ENCODE results near the gene IFT122. TPM values are rescaled to one million over a fixed set of nuclear protein-coding genes. Genes with fewer than 3 reads are reported as not detected.

IFT122 gene
- total and polyA plus RNA-seq, 8 donors: 9.9 to 163 (median 19.6) TPM

GRCh38 chr3:129563850-129564535, 124.0 kb downstream of the IFT122 start:
- 68 to 83% (median 74%) methylated on average over 7 to 8 of the region's 8 CpGs for WGBS, 5 donors

DNA sequence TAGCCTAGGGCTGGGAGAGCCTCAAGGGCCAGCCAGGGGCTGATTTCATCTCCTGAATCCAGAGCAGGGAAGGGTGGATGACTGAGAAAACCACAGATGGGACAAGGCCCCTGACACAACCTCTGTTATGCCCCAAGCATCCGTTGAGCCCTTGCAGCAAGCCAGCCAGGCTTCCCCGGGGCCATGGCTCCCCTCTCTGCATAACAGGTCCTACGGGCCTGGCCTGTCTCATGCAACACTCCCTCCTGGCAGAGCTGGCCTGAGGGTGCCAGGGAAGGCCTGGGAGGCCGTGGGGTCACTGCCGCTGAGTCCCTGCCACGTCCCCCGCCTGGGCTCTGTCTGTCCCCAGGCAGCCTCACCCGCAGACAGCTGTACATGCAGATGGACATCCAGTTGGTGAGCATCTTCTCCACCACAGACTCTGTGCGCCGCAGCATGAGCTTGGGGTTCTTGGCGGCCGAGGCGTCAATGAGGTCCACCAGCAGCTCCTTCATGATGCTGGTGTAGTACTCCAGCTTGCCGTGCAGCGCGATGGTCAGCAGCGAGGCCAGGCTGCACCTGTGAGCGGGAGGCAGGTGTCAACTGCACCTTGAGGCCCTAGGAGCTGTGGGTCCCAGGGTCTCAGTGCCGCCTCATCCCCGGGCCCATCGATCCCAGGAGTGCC, 125.1 kb downstream of the IFT122 start:
- Histone ChIP-seq H3K27ac (peak overlapping the region in 3 of 5 donors; percentile 43 to 65 (median 54)), H3K4me1 (peaks cover 23 to 61% (median 31%) of the 10 kb centered on the region in 4 donors), H3K36me3 (peaks cover 20 to 85% (median 62%) of the 10 kb centered on the region in 4 donors), H3K9me3 (no peaks in the 10 kb centered on the region), H3K4me3 (no peak overlapping the region), H3K27me3 (no peaks in the 10 kb centered on the region)
- intact Hi-C loops (cut with DNase I; ENCODE audit: low total_unique reads): no loop called here
- WGBS, 5 donors: 83 to 93% (median 91%) methylated on average over 5 to 21 of the region's 21 CpGs
- no peak for TF ChIP-seq POLR2A (IDR thresholded peaks at IDR 0.05)
- no peak for TF ChIP-seq POLR2AphosphoS5 (IDR thresholded peaks at IDR 0.05)
- DNase-seq: no peak

More at GRCh38 chr3:129563850-129564535, 124.0 kb downstream of the IFT122 start:
- no peak for DNase-seq
- intact Hi-C loops (cut with DNase I; ENCODE audit: low total_unique reads): no loop called here
- Histone ChIP-seq H3K27me3 (no peaks in the 10 kb centered on the region), H3K36me3 (peaks cover 21 to 85% (median 63%) of the 10 kb centered on the region in 4 donors), H3K9me3 (no peaks in the 10 kb centered on the region), H3K4me1 (peaks cover 31 to 72% (median 42%) of the 10 kb centered on the region in 4 donors), H3K4me3 (no peak overlapping the region), H3K27ac (peak overlapping the region in 4 of 5 donors; percentile 43 to 65 (median 53))
- TF ChIP-seq EP300 (IDR thresholded peaks at IDR 0.05) (no peak), POLR2AphosphoS5 (IDR thresholded peaks at IDR 0.05) (no peak), CTCF (IDR thresholded peaks at IDR 0.05) (no peak), POLR2A (IDR thresholded peaks at IDR 0.05) (no peak)

DNA sequence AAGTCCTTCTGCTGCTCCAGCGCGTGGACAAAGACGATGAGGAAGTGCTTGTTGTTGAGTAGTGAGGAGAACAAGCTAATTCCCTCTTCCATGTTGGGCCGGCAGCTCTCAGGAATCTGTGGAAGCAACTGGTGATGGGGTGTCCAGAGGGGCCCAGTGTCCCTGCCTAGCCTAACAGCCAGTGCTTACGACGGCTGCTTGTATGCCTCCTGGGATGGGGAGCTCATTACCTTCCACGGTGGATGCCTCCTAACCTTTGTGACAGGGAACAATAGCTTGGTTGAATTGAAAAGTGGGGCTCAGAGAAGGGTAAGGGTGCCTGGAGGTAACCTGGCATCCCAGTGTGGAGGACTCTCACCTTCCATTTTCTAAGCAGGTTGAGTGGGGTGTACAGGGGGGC, 125.9 kb downstream of the IFT122 start:
- peak overlapping the region in 1 of 5 donors; percentile 9 for H3K27ac ChIP-seq
- H3K4me3 ChIP-seq: no peak overlapping the region
- TF ChIP-seq EP300 (IDR thresholded peaks at IDR 0.05): no peak
- TF ChIP-seq POLR2A (IDR thresholded peaks at IDR 0.05): no peak
- no peak for TF ChIP-seq POLR2AphosphoS5 (IDR thresholded peaks at IDR 0.05)
- no peak for TF ChIP-seq CTCF (IDR thresholded peaks at IDR 0.05)
- H3K27me3 ChIP-seq: no peaks in the 10 kb centered on the region
- 95 to 97% (median 96%) methylated on average over 7 of the region's 7 CpGs for WGBS, 5 donors
- no peak for DNase-seq
- H3K9me3 ChIP-seq: no peaks in the 10 kb centered on the region
- intact Hi-C loops (cut with DNase I; ENCODE audit: low total_unique reads): no loop called here
- peaks cover 25 to 89% (median 67%) of the 10 kb centered on the region in 4 donors for H3K36me3 ChIP-seq
- H3K4me1 ChIP-seq: peaks cover 15 to 54% (median 25%) of the 10 kb centered on the region in 4 donors

DNA sequence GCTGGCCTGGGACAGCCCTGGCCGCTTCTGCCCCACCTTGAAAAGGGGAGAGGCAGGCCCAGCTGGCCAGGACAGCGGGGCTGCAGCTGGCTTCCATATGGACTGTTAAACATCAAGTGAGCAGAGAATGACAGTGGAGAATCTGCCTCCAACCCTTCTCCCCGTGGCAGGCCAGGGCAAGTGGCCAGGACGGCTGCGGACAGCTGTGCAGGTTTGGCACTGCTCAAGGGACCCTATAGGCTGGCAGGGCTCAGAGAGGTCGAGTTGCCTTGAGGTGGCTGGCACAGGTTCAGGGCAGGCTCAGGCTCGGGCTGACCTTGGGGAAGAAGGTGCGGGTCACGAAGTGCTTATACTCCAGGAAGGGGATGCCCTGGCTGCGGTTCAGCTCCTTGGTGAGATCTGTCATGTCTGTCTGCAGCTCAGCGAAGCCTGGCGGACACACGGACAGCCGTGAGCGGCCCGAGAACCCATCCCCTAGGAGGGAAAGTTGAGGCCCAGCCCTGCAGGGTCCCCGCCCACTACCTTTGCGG, 127.2 kb downstream of the IFT122 start:
- Histone ChIP-seq H3K27me3 (no peaks in the 10 kb centered on the region), H3K4me1 (peaks cover 6 to 41% (median 13%) of the 10 kb centered on the region in 4 donors), H3K9me3 (no peaks in the 10 kb centered on the region), H3K36me3 (peaks cover 25 to 89% (median 74%) of the 10 kb centered on the region in 4 donors), H3K4me3 (no peak overlapping the region), H3K27ac (peak overlapping the region in 2 of 5 donors; percentile 8 to 10)
- WGBS, 5 donors: 76 to 84% (median 79%) methylated on average over 17 to 18 of the region's 18 CpGs
- TF ChIP-seq EP300 (IDR thresholded peaks at IDR 0.05) (no peak), POLR2AphosphoS5 (IDR thresholded peaks at IDR 0.05) (no peak), CTCF (IDR thresholded peaks at IDR 0.05) (no peak), POLR2A (IDR thresholded peaks at IDR 0.05) (no peak)
- peak in 1 of 2 donors; percentile 47 for DNase-seq
- intact Hi-C loops (cut with DNase I; ENCODE audit: low total_unique reads): no loop called here
